Memory B cell (primary cell): ENCODE data around the gene MMP25.
"Not testable (repeated sequence)": the region's sequence is repeated elsewhere in the genome, so short reads cannot be mapped to it uniquely, and the experiment has no call there.

Experiments
- ATAC-seq: fragments of 150-1000 bp; cut with Tn5 transposase; 2 replicates; pipeline ENCODE4 v1.10.0; 2021; ENCODE audit warnings: low read depth, mild to moderate bottlenecking, moderate library complexity
- DNase-seq, 2 donors: peaks; one replicate each; pipeline ENCODE4 v3.0.0; 2022; ENCODE audit warnings: low spot score in 2 of 2
- H3K27ac Mint-ChIP-seq: one replicate; pipeline ENCODE4 v1.8.0; 2022; ENCODE audit warnings: mild to moderate bottlenecking, moderate library complexity, mixed read lengths
- H3K27me3 Mint-ChIP-seq: one replicate; pipeline ENCODE4 v1.8.0; 2022; ENCODE audit warnings: mixed read lengths
- H3K36me3 Mint-ChIP-seq: one replicate; pipeline ENCODE4 v1.8.0; 2022; ENCODE audit warnings: mild to moderate bottlenecking, mixed read lengths
- H3K4me1 Mint-ChIP-seq: one replicate; pipeline ENCODE4 v1.8.0; 2022; ENCODE audit warnings: mixed read lengths
- H3K4me3 Mint-ChIP-seq: one replicate; pipeline ENCODE4 v1.8.0; 2022; ENCODE audit warnings: mild to moderate bottlenecking, moderate library complexity, mixed read lengths
- H3K9me3 Mint-ChIP-seq: one replicate; pipeline ENCODE4 v1.8.0; 2022; ENCODE audit warnings: mixed read lengths

MMP25 gene

GRCh38 chr16:3051009-3051408 lies 4.6 kb downstream of the MMP25 start:
- H3K36me3 Mint-ChIP-seq, result peaks cover 6% of the 10 kb centered on the region

GRCh38 chr16:3051494-3051893 lies 5.1 kb downstream of the MMP25 start:
- H3K27ac Mint-ChIP-seq, result no peak overlapping the region
- H3K9me3 Mint-ChIP-seq, result no peaks in the 10 kb centered on the region
- DNase-seq (no peak), ATAC-seq (no peak)
- no peak overlapping the region for H3K4me3 Mint-ChIP-seq
- peaks cover 6% of the 10 kb centered on the region for H3K36me3 Mint-ChIP-seq
- peaks cover 14% of the 10 kb centered on the region for H3K4me1 Mint-ChIP-seq
- peaks cover 6% of the 10 kb centered on the region for H3K27me3 Mint-ChIP-seq

More at GRCh38 chr16:3051009-3051408, 4.6 kb downstream of the MMP25 start:
- ATAC-seq, result no peak
- H3K27me3 Mint-ChIP-seq, result peaks cover 6% of the 10 kb centered on the region
- DNase-seq, result no peak
- H3K4me3 Mint-ChIP-seq, result no peak overlapping the region
- peaks cover 14% of the 10 kb centered on the region for H3K4me1 Mint-ChIP-seq
- no peak overlapping the region for H3K27ac Mint-ChIP-seq
- H3K9me3 Mint-ChIP-seq, result no peaks in the 10 kb centered on the region

GRCh38 chr16:3052571-3053329 lies 6.4 kb downstream of the MMP25 start:
- ATAC-seq, H3K27me3 Mint-ChIP-seq, H3K9me3 Mint-ChIP-seq, DNase-seq, H3K36me3 Mint-ChIP-seq, H3K27ac Mint-ChIP-seq, H3K4me3 Mint-ChIP-seq: not testable (repeated sequence)
- H3K4me1 Mint-ChIP-seq, result peaks cover 17% of the 10 kb centered on the region

GRCh38 chr16:3053330-3053710 lies 7.0 kb downstream of the MMP25 start:
- H3K4me1 Mint-ChIP-seq, result peaks cover 17% of the 10 kb centered on the region
- H3K27ac Mint-ChIP-seq, H3K4me3 Mint-ChIP-seq, H3K9me3 Mint-ChIP-seq, H3K27me3 Mint-ChIP-seq, DNase-seq, ATAC-seq, H3K36me3 Mint-ChIP-seq: not testable (repeated sequence)

GRCh38 chr16:3054965-3055733 lies 8.8 kb downstream of the MMP25 start:
- Mint-ChIP-seq H3K27me3 (no peaks in the 10 kb centered on the region), H3K4me1 (peaks cover 22% of the 10 kb centered on the region), H3K9me3 (no peaks in the 10 kb centered on the region), H3K36me3 (peaks cover 6% of the 10 kb centered on the region), H3K27ac (no peak overlapping the region), H3K4me3 (no peak overlapping the region)
- ATAC-seq, result no peak
- no peak for DNase-seq

GRCh38 chr16:3055734-3056115 lies 9.4 kb downstream of the MMP25 start:
- not testable (repeated sequence) for H3K27me3 Mint-ChIP-seq, H3K4me3 Mint-ChIP-seq, DNase-seq, H3K9me3 Mint-ChIP-seq, H3K36me3 Mint-ChIP-seq, H3K27ac Mint-ChIP-seq, ATAC-seq
- H3K4me1 Mint-ChIP-seq, result peaks cover 22% of the 10 kb centered on the region

- Mint-ChIP-seq H3K27me3 (no peaks in the 10 kb centered on the region), H3K27ac (no peak overlapping the region), H3K9me3 (no peaks in the 10 kb centered on the region), H3K4me3 (no peak overlapping the region), H3K36me3 (peaks cover 6% of the 10 kb centered on the region), H3K4me1 (peaks cover 22% of the 10 kb centered on the region)
- DNase-seq (no peak), ATAC-seq (no peak)
Observed at GRCh38 chr16:3056336-3057180, 10.2 kb downstream of the MMP25 start.

GRCh38 chr16:3057181-3058138 lies 11.1 kb downstream of the MMP25 start:
- DNase-seq, result no peak
- H3K4me3 Mint-ChIP-seq, result peak overlapping the region; percentile 8
- H3K27ac Mint-ChIP-seq, result no peak overlapping the region
- no peaks in the 10 kb centered on the region for H3K27me3 Mint-ChIP-seq
- no peaks in the 10 kb centered on the region for H3K9me3 Mint-ChIP-seq
- H3K36me3 Mint-ChIP-seq, result peaks cover 6% of the 10 kb centered on the region
- H3K4me1 Mint-ChIP-seq, result peaks cover 22% of the 10 kb centered on the region
- no peak for ATAC-seq

GRCh38 chr16:3058139-3059030 lies 12.0 kb downstream of the MMP25 start:
- H3K4me1 Mint-ChIP-seq, result peaks cover 22% of the 10 kb centered on the region
- peaks cover 6% of the 10 kb centered on the region for H3K36me3 Mint-ChIP-seq
- H3K4me3 Mint-ChIP-seq, result peak overlapping the region; percentile 89

GRCh38 chr16:3059041-3059722 lies 12.8 kb downstream of the MMP25 start:
- no peaks in the 10 kb centered on the region for H3K27me3 Mint-ChIP-seq
- peak; percentile 87 to 91 for DNase-seq
- peaks cover 15% of the 10 kb centered on the region for H3K4me1 Mint-ChIP-seq
- peak overlapping the region; percentile 89 for H3K4me3 Mint-ChIP-seq
- H3K9me3 Mint-ChIP-seq, result no peaks in the 10 kb centered on the region
- peak overlapping the region; percentile 67 for H3K27ac Mint-ChIP-seq
- peak; percentile 92 for ATAC-seq
- H3K36me3 Mint-ChIP-seq, result no peaks in the 10 kb centered on the region

More at GRCh38 chr16:3058139-3059030, 12.0 kb downstream of the MMP25 start:
- peak; percentile 37 for DNase-seq
- H3K9me3 Mint-ChIP-seq, result no peaks in the 10 kb centered on the region
- no peaks in the 10 kb centered on the region for H3K27me3 Mint-ChIP-seq
- peak; percentile 59 for ATAC-seq
- H3K27ac Mint-ChIP-seq, result peak overlapping the region; percentile 67

- no peaks in the 10 kb centered on the region for H3K27me3 Mint-ChIP-seq
- H3K9me3 Mint-ChIP-seq, result no peaks in the 10 kb centered on the region
- DNase-seq (no peak), ATAC-seq (no peak)
- no peaks in the 10 kb centered on the region for H3K36me3 Mint-ChIP-seq
- peak overlapping the region; percentile 45 for H3K27ac Mint-ChIP-seq
- H3K4me3 Mint-ChIP-seq, result peak overlapping the region; percentile 89
- peaks cover 12% of the 10 kb centered on the region for H3K4me1 Mint-ChIP-seq
Observed at GRCh38 chr16:3059723-3060242, 13.4 kb downstream of the MMP25 start.
